Astrocyte (in vitro differentiated cells and primary cell): ENCODE measurements around the gene KIF2A. TPM values are rescaled to one million over a fixed set of nuclear protein-coding genes. Genes with fewer than 3 reads are reported as not detected.

Source experiments
- DNase-seq: peaks from one replicate; pipeline ENCODE4 v3.0.0-alpha.2; 2010; ENCODE audit warnings: low read depth
- FAIRE-seq: peaks from 2 replicates; lab custom pipeline; 2011; peaks lifted over from hg19 to GRCh38; lab: Jason Lieb, UNC
- H2AFZ ChIP-seq: 2 replicates; pipeline ENCODE4 v1.6.0; 2012; ENCODE audit warnings: low read depth, low read length, inconsistent platforms
- H3K27ac ChIP-seq: 2 replicates; pipeline ENCODE4 v1.5.1; 2011; ENCODE audit warnings: low read depth, low read length, inconsistent platforms
- H3K27me3 ChIP-seq: 2 replicates; pipeline ENCODE4 v1.6.0; 2011; ENCODE audit warnings: low read length, inconsistent platforms; ENCODE audit not compliant: insufficient read depth
- H3K36me3 ChIP-seq: 2 replicates; pipeline ENCODE4 v1.5.1; 2011; ENCODE audit warnings: low read length, inconsistent platforms; ENCODE audit not compliant: insufficient read depth
- H3K4me1 ChIP-seq: 2 replicates; pipeline ENCODE4 v1.5.1; 2011; ENCODE audit warnings: low read length, inconsistent platforms; ENCODE audit not compliant: insufficient read depth
- H3K4me2 ChIP-seq: 2 replicates; pipeline ENCODE4 v1.6.0; 2012; ENCODE audit warnings: low read length, inconsistent platforms
- H3K4me3 ChIP-seq: 2 replicates; pipeline ENCODE4 v1.5.1; 2011; ENCODE audit warnings: low read depth, mild to moderate bottlenecking, low read length, inconsistent platforms; ENCODE audit not compliant: insufficient read depth
- H3K79me2 ChIP-seq: 2 replicates; pipeline ENCODE4 v1.6.0; 2012; ENCODE audit warnings: mild to moderate bottlenecking, low read length, inconsistent platforms; ENCODE audit not compliant: insufficient read depth
- H3K9ac ChIP-seq: 2 replicates; pipeline ENCODE4 v1.6.0; 2012; ENCODE audit warnings: mild to moderate bottlenecking, low read length, inconsistent platforms
- H3K9me3 ChIP-seq: 2 replicates; pipeline ENCODE4 v1.5.1; 2012; ENCODE audit warnings: low read depth, mild to moderate bottlenecking, low read length, inconsistent platforms; ENCODE audit not compliant: insufficient read depth
- H4K20me1 ChIP-seq: 2 replicates; pipeline ENCODE4 v1.6.0; 2012; ENCODE audit warnings: low read length, inconsistent platforms; ENCODE audit not compliant: insufficient read depth
- H3K27ac Mint-ChIP-seq: one replicate; pipeline ENCODE4 v1.8.0; 2021; ENCODE audit warnings: mild to moderate bottlenecking, mixed read lengths; ENCODE audit not compliant: unreplicated experiment
- H3K27me3 Mint-ChIP-seq: one replicate; pipeline ENCODE4 v1.8.0; 2021; ENCODE audit warnings: low read depth, mixed read lengths; ENCODE audit not compliant: unreplicated experiment
- H3K36me3 Mint-ChIP-seq: one replicate; pipeline ENCODE4 v1.8.0; 2021; ENCODE audit warnings: low read depth, mixed read lengths; ENCODE audit not compliant: unreplicated experiment
- H3K4me1 Mint-ChIP-seq: one replicate; pipeline ENCODE4 v1.8.0; 2021; ENCODE audit warnings: low read depth, mixed read lengths; ENCODE audit not compliant: unreplicated experiment
- H3K4me3 Mint-ChIP-seq: one replicate; pipeline ENCODE4 v1.8.0; 2021; ENCODE audit warnings: mild to moderate bottlenecking, moderate library complexity, mixed read lengths; ENCODE audit not compliant: unreplicated experiment
- H3K9me3 Mint-ChIP-seq: one replicate; pipeline ENCODE4 v1.8.0; 2021; ENCODE audit warnings: mild to moderate bottlenecking, mixed read lengths; ENCODE audit not compliant: unreplicated experiment
- EZH2 ChIP-seq: IDR thresholded peaks from 2 replicates; pipeline ENCODE4 v1.6.1; 2012; ENCODE audit warnings: mild to moderate bottlenecking, low read length, inconsistent platforms; ENCODE audit not compliant: insufficient read depth
- total RNA-seq: library from RNA; stranded (reverse); gene quantifications from 2 replicates; pipeline ENCODE4 v1.2.1, GENCODE V29; 2021
- TF ChIP-seq, protein P1 (sequence below): IDR thresholded peaks from 2 replicates; pipeline ENCODE4 v1.5.1; 2011; ENCODE audit warnings: low read depth, mild to moderate bottlenecking, inconsistent platforms, low read length, moderate library complexity; ENCODE audit not compliant: insufficient read depth

The KIF2A gene
- total RNA-seq, 1 donor from 2014 or later: 79.1 TPM

DNA sequence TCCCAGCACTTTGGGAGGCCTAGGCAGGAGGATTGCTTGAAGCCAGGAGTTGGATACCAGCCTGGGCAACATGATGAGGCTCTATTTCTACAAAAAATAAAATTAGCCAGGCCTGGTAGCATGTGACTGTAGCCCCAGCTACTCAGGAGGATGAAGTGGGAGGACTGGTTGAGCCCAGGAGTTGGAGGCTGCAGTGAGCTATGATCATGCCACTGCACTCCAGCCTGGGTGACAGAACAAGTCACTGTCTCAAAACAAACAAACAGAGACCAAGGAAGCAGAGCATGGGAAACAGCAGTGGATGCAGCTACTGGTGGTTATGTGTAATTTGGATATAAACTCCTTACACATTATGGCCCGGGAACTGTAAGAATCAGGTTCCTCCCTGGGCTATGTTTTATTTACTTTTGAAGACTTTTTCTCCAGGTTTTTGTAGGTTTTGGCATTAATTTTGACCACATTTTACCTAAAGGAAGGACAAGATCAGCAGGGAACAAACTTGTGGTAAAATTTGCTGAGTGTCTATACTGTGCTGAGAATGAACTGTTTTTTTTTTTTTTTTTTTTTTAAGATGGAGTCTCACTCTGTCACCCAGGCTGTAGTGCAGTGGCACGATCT is 8.3 kb downstream of the KIF2A start:
- no peaks in the 10 kb centered on the region for H3K27me3 ChIP-seq
- FAIRE-seq (no peak), DNase-seq (no peak)
- TF ChIP-seq, protein P1, sequence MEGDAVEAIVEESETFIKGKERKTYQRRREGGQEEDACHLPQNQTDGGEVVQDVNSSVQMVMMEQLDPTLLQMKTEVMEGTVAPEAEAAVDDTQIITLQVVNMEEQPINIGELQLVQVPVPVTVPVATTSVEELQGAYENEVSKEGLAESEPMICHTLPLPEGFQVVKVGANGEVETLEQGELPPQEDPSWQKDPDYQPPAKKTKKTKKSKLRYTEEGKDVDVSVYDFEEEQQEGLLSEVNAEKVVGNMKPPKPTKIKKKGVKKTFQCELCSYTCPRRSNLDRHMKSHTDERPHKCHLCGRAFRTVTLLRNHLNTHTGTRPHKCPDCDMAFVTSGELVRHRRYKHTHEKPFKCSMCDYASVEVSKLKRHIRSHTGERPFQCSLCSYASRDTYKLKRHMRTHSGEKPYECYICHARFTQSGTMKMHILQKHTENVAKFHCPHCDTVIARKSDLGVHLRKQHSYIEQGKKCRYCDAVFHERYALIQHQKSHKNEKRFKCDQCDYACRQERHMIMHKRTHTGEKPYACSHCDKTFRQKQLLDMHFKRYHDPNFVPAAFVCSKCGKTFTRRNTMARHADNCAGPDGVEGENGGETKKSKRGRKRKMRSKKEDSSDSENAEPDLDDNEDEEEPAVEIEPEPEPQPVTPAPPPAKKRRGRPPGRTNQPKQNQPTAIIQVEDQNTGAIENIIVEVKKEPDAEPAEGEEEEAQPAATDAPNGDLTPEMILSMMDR: no peak
- TF ChIP-seq EZH2: no peak
- H3K27ac ChIP-seq: no peak overlapping the region
- Mint-ChIP-seq H3K27ac (peak overlapping the region; percentile 38), H3K4me1 (peaks cover 47% of the 10 kb centered on the region), H3K4me3 (no peak overlapping the region), H3K27me3 (no peaks in the 10 kb centered on the region), H3K36me3 (no peaks in the 10 kb centered on the region), H3K9me3 (no peaks in the 10 kb centered on the region)
- no peaks in the 10 kb centered on the region for H3K9me3 ChIP-seq
- H3K79me2 ChIP-seq: peaks cover 99% of the 10 kb centered on the region
- H3K4me2 ChIP-seq: no peak overlapping the region
- no peak overlapping the region for H2AFZ ChIP-seq
- no peak overlapping the region for H3K9ac ChIP-seq
- peaks cover 94% of the 10 kb centered on the region for H4K20me1 ChIP-seq
- no peaks in the 10 kb centered on the region for H3K4me1 ChIP-seq
- no peaks in the 10 kb centered on the region for H3K36me3 ChIP-seq
- H3K4me3 ChIP-seq: no peak overlapping the region

DNA sequence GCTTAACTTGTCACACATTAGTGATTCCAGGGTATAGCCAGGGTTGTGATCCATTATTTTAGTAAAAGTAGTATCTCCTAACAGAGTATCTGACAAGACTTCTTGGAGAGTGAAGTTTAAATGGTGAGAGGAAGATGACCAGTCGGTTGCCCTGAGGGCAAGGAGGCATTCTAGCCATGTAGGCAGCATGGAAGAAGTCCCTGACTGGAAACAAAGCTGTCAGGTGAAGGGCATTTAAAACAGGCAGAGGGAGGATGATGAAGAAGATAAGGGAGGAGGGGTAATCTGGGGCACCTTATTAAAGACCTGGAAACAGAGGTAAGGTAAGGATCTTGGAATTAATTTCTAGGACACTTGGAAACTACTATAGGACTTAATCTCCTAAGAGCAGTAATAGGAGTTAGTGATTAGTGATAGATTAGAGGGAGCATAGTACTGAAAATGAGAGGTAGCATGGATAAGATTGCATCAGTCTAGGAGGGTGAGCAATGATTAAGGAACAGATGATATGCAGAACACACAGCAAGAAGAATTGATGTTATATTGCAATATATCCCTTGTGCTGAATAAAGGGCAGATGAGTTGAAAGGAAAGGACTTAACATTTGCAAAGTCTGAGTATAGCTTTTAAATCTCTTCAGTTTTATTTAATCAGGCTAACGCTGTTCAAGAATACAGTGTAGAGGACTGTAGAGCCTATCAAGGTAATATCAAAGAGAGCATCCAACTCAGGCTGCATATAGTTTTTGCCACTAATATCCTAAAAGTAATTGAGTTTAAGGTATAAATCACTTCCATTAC is 9.6 kb downstream of the KIF2A start:
- Histone ChIP-seq H3K27me3 (no peaks in the 10 kb centered on the region), H2AFZ (no peak overlapping the region), H3K27ac (no peak overlapping the region), H3K9me3 (no peaks in the 10 kb centered on the region), H3K4me2 (no peak overlapping the region), H3K36me3 (no peaks in the 10 kb centered on the region), H4K20me1 (peaks cover 91% of the 10 kb centered on the region), H3K9ac (no peak overlapping the region), H3K79me2 (peaks cover 99% of the 10 kb centered on the region), H3K4me1 (no peaks in the 10 kb centered on the region), H3K4me3 (no peak overlapping the region)
- Mint-ChIP-seq H3K36me3 (no peaks in the 10 kb centered on the region), H3K27me3 (no peaks in the 10 kb centered on the region), H3K4me3 (no peak overlapping the region), H3K4me1 (peaks cover 48% of the 10 kb centered on the region), H3K27ac (peak overlapping the region; percentile 70), H3K9me3 (no peaks in the 10 kb centered on the region)
- TF ChIP-seq EZH2: no peak
- TF ChIP-seq, protein P1: no peak
- FAIRE-seq (no peak), DNase-seq (no peak)

DNA sequence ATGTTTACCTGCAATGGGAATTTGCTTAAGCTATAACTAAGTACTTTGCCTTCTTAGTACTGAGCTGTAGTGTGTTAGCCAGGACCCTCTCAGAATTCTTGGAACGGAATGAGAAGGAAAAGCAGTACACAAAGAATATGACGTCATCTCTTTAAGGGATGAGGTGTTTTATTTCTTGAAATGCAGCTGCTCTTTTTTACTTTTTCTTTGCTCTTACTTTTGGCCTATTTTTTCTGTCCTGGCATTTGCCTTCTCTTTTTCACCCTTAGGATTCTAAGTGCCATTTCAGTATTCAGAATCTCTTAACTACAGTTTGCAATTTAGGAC is 10.1 kb downstream of the KIF2A start:
- Mint-ChIP-seq H3K27ac (peak overlapping the region; percentile 70), H3K9me3 (no peaks in the 10 kb centered on the region), H3K4me1 (peaks cover 42% of the 10 kb centered on the region), H3K27me3 (no peaks in the 10 kb centered on the region), H3K4me3 (no peak overlapping the region), H3K36me3 (no peaks in the 10 kb centered on the region)
- Histone ChIP-seq H3K9ac (no peak overlapping the region), H3K9me3 (no peaks in the 10 kb centered on the region), H3K4me1 (no peaks in the 10 kb centered on the region), H2AFZ (no peak overlapping the region), H4K20me1 (peaks cover 90% of the 10 kb centered on the region), H3K79me2 (peaks cover 99% of the 10 kb centered on the region), H3K27ac (no peak overlapping the region), H3K36me3 (no peaks in the 10 kb centered on the region), H3K4me3 (no peak overlapping the region), H3K27me3 (no peaks in the 10 kb centered on the region), H3K4me2 (no peak overlapping the region)
- no peak for FAIRE-seq
- TF ChIP-seq EZH2: no peak
- TF ChIP-seq, protein P1: no peak
- peak; percentile 39 for DNase-seq
